Measurements from ENCODE around the gene CDH12.
"Not testable (repeated sequence)": the region's sequence is repeated elsewhere in the genome, so short reads cannot be mapped to it uniquely, and the experiment has no call there.

DNA sequence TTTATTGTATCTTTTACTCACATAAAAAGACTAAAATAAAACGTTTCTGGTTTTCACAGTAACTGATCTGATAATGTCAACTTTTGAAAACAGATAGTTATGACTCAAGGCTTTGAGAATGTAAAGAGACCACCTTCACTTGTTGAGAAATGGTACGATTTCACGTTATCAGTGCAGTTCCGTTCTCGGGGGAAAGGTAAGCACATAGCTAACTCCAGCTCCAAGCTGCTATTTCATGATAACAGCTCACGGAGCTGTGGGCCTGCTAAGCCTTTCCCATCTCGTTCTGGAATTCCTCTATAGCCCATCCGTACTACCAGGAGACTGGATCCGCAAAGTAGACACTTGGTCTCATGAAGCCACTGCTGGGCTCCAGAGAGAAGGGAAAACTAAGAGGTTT, 701.3 kb downstream of the CDH12 start:
- TF ChIP-seq, protein P1, sequence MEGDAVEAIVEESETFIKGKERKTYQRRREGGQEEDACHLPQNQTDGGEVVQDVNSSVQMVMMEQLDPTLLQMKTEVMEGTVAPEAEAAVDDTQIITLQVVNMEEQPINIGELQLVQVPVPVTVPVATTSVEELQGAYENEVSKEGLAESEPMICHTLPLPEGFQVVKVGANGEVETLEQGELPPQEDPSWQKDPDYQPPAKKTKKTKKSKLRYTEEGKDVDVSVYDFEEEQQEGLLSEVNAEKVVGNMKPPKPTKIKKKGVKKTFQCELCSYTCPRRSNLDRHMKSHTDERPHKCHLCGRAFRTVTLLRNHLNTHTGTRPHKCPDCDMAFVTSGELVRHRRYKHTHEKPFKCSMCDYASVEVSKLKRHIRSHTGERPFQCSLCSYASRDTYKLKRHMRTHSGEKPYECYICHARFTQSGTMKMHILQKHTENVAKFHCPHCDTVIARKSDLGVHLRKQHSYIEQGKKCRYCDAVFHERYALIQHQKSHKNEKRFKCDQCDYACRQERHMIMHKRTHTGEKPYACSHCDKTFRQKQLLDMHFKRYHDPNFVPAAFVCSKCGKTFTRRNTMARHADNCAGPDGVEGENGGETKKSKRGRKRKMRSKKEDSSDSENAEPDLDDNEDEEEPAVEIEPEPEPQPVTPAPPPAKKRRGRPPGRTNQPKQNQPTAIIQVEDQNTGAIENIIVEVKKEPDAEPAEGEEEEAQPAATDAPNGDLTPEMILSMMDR (IDR thresholded peaks at IDR 0.05): not testable (repeated sequence)
- not testable (repeated sequence) for TF ChIP-seq POLR2A (IDR thresholded peaks at IDR 0.05)

Measured in suprapubic skin (tissue), 3 donors.